Heart right ventricle (tissue), 16 donors: ENCODE measurements around the gene EXOC3L4. TPM values are rescaled to one million over a fixed set of nuclear protein-coding genes. Genes with fewer than 3 reads are reported as not detected.

Source experiments
- ATAC-seq, 8 donors: fragments of 200-7000 bp; cut with Tn5 transposase; one replicate each; pipeline ENCODE4 v1.9.1; 2020; ENCODE audit warnings: mild to moderate bottlenecking in 8 of 8, moderate library complexity in 8 of 8, moderate number of reproducible peaks in 1 of 8
- DNase-seq, 2 donors: peaks; one replicate each; pipeline ENCODE4 v3.0.0-alpha.2; 2020
- H3K27ac ChIP-seq, 10 donors: fragments of 200-600 bp; sonication (generic) in 2 of 10; one replicate each; pipeline versions ENCODE4 v1.5.0 to v1.8.0; 2020 to 2022; ENCODE audit warnings: mild to moderate bottlenecking in 3 of 10
- H3K27me3 ChIP-seq, 7 donors: fragments of 200-600 bp; one replicate each; pipeline ENCODE4 v1.8.0; 2021 to 2022; ENCODE audit warnings: mild to moderate bottlenecking in 2 of 7
- H3K36me3 ChIP-seq, 9 donors: fragments of 200-600 bp; sonication (generic) in 1 of 9; one replicate each; pipeline versions ENCODE4 v1.5.0 to v1.8.0; 2020 to 2022; ENCODE audit warnings: mild to moderate bottlenecking in 2 of 9
- H3K4me1 ChIP-seq, 9 donors: fragments of 200-600 bp; sonication (generic) in 1 of 9; one replicate each; pipeline versions ENCODE4 v1.5.0 to v1.8.0; 2020 to 2022; ENCODE audit warnings: mild to moderate bottlenecking in 4 of 9
- H3K4me3 ChIP-seq, 10 donors: fragments of 200-600 bp; sonication (generic) in 2 of 10; one replicate each; pipeline versions ENCODE4 v1.5.0 to v1.8.0; 2020 to 2022; ENCODE audit warnings: mild to moderate bottlenecking in 7 of 10, moderate library complexity in 2 of 10
- H3K9me3 ChIP-seq, 11 donors: fragments of 200-600 bp in 10 of 11; sonication (generic) in 2 of 11; one replicate each; pipeline versions ENCODE4 v1.5.0 to v1.8.0; 2013 to 2022; ENCODE audit warnings: mild to moderate bottlenecking in 2 of 11, control low read depth in 1 of 11, moderate library complexity in 1 of 11
- WGBS, 2 donors: extraction: QIAGEN DNeasy Blood & Tissue Kit; methylation state at CpG; one replicate each; pipeline ENCODE4 v1.1.7; 2013; ENCODE audit warnings: inconsistent platforms in 1 of 2; 5-methylcytosine and 5-hydroxymethylcytosine counted together
- intact Hi-C, 10 donors: fragments of 100-400 bp; cut with DNase I; formaldehyde crosslinking; loops; one replicate each; pipeline versions ENCODE4 v1.11.1 to v1.14.2; 2022
- polyA plus RNA-seq, 2 donors: library from polyadenylated mRNA; stranded (reverse); fragments of 200-250 nt; gene quantifications; one replicate each; pipeline ENCODE4 v1.2.3, GENCODE V29; 2013
- total RNA-seq, 10 donors: library from RNA; stranded (reverse); fragmentation: NEBNext Ultra II Directional in 3 of 10; extraction: Animal tissue kit (Norgen Biotek cat#: 25700) in 3 of 10; gene quantifications; one replicate each; pipeline versions ENCODE4 v1.2.1 to v1.2.4, GENCODE V29; 2021 to 2023
- TF ChIP-seq, protein P1 (sequence below), 9 donors: fragments of 200-600 bp; sonication (generic) in 2 of 9; IDR thresholded peaks; one replicate each; pipeline versions ENCODE4 v1.5.0 to v1.8.0; 2021 to 2022; ENCODE audit warnings: antibody characterized with exemption in 9 of 9, mild to moderate bottlenecking in 5 of 9, moderate library complexity in 1 of 9
- donor health status: Arrhythmogenic right ventricular cardiomyopathy.
- donor health status: ischemic (EF 13 %, LVEDD 7.1; RV severe dilation, severe dysfunction).
- donor health status: healthy with polysubstance abuse.
- donor health status: DM: no; HTN: yes; CAD: no.
- donor health status: DM: no; HTN: no; CAD: no.
- donor health status: ischemic (EF 25% LVEDD 6.9; RV normal size, moderate dysfunction).
- donor health status: ischemic (EF 25% LVEDD 5.7; RV mildly dilated, moderate dysfunction).
- donor health status: healthy.
- donor health status: DM: yes; HTN: yes; CAD: no.
- donor health status: Ischemic cardiomyopathy.
- donor health status: ischemic (EF 35%, LVEDD 5.7; RV mildly dilated, moderate dysfunction).
- donor health status: nonischemic (EF 11% LVEDD 7.7; RV severe dilation, severe dysfunction).
- donor health status: DM: yes; HTN: yes; CAD: no.
- donor health status: PGD.
- donor health status: ischemic (EF 29% LVEDD 5.4; RV normal size, mild dysfunction).
- donor health status: nonischemic (EF 23%, LVEDD 6.1; RV moderate dilation, normal function).

EXOC3L4 gene
- total and polyA plus RNA-seq, 12 donors = 0.16 to 2.0 (median 0.50) TPM; not detected in 4

DNA sequence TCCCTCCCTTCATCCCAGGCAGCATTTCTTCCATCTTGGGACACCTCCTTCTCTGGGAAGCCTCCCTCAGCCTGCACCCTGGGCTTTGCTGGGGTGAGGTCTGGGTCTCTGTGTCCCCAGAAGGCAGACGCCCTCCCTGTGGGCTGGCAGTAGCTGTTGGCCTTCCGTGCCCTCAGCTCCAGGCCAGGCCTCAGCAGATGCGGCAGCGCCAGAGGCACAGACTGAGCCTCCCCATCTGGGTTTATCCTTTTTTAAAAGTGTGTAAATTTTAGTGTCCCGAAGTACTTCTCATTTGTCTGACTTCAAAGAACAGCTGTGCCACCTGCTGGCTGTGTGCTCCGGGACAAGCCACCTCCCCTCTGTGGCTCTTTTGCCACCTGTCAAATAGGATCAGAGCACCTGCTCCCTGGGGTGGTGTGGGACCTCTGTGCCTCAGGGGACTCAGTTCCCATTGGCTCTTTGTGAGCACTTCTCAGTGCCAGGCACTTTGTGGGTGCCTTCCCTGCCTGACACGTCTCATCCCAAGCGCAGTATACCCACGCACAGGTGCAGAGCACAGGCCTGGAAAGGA lies 11.1 kb downstream of the EXOC3L4 start:
- no peak overlapping the region for H3K27ac ChIP-seq
- no peak for ATAC-seq
- H3K4me1 ChIP-seq = peaks cover 12 to 51% (median 39%) of the 10 kb centered on the region in 9 donors
- H3K36me3 ChIP-seq = no peaks in the 10 kb centered on the region
- no peaks in the 10 kb centered on the region for H3K9me3 ChIP-seq
- TF ChIP-seq, protein P1, sequence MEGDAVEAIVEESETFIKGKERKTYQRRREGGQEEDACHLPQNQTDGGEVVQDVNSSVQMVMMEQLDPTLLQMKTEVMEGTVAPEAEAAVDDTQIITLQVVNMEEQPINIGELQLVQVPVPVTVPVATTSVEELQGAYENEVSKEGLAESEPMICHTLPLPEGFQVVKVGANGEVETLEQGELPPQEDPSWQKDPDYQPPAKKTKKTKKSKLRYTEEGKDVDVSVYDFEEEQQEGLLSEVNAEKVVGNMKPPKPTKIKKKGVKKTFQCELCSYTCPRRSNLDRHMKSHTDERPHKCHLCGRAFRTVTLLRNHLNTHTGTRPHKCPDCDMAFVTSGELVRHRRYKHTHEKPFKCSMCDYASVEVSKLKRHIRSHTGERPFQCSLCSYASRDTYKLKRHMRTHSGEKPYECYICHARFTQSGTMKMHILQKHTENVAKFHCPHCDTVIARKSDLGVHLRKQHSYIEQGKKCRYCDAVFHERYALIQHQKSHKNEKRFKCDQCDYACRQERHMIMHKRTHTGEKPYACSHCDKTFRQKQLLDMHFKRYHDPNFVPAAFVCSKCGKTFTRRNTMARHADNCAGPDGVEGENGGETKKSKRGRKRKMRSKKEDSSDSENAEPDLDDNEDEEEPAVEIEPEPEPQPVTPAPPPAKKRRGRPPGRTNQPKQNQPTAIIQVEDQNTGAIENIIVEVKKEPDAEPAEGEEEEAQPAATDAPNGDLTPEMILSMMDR (IDR thresholded peaks at IDR 0.05) = no peak
- WGBS, 2 donors = 74 to 76% methylated on average over 9 of the region's 9 CpGs
- H3K4me3 ChIP-seq = no peak overlapping the region
- no peak for DNase-seq
- intact Hi-C loops = loop anchor here in 9 of 10 donors (1.0 to 10.0 kb wide), 10 partner anchors 37 to 187 kb away; no protein-coding TSS in a partner anchor
- H3K27me3 ChIP-seq = peaks cover 34 to 47% (median 43%) of the 10 kb centered on the region in 7 donors

GRCh38 chr14:103107455-103107854 lies 12.9 kb downstream of the EXOC3L4 start:
- H3K9me3 ChIP-seq = no peaks in the 10 kb centered on the region
- TF ChIP-seq, protein P1 (IDR thresholded peaks at IDR 0.05) = no peak
- peaks cover 11 to 64% (median 46%) of the 10 kb centered on the region in 9 donors for H3K4me1 ChIP-seq
- H3K36me3 ChIP-seq = no peaks in the 10 kb centered on the region
- WGBS, 2 donors = 96 to 99% methylated on average over 23 of the region's 23 CpGs
- peaks cover 22 to 30% (median 25%) of the 10 kb centered on the region in 7 donors for H3K27me3 ChIP-seq
- H3K4me3 ChIP-seq = no peak overlapping the region
- intact Hi-C loops = loop anchor here in 4 of 10 donors (2.0 to 10.0 kb wide), 5 partner anchors 35 to 185 kb away; no protein-coding TSS in a partner anchor
- H3K27ac ChIP-seq = no peak overlapping the region
- ATAC-seq = no peak
- no peak for DNase-seq

DNA sequence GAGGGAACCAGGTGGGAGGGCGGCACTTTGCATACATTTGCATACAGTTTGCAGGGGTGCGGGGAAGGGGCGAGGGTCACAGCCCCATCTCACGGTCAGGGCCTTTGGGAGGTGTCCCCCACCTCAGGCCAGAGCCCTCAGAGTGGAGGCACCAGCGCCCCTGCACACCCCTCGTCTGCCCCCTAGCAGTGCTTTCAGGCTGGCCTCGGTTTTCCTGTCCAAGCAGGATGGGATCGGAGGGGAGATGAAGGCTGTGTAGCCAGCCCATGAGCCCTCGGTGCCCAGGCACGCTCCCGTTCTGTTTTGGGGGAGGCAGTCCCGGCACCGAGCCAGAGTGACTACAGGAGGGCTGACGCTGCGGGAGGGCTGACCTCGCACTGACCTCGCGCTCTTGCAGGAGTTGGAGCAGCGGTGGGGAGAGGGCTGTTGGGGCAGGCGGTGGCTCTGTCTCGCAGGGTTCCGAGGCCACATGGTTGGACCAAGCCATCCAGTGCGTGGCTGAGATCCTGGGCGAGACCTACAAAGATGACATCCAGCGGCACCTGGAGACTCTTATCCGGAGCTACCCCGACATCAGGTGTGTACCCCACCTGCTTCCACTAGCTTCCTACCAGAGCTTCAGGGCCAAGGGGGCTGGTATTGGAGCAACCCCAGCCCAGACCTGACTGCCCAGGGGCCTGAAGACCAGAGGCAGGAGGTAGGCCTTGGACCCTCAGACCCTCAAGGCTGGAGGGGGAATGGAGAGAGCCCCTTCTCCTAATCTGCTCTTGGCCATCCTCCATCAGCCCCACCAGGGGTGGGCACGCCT lies 13.6 kb downstream of the EXOC3L4 start:
- Histone ChIP-seq H3K4me1 (peaks cover 9 to 66% (median 39%) of the 10 kb centered on the region in 9 donors), H3K27ac (peak overlapping the region in 2 of 10 donors; percentile 15 to 17), H3K9me3 (no peaks in the 10 kb centered on the region), H3K4me3 (no peak overlapping the region), H3K36me3 (no peaks in the 10 kb centered on the region), H3K27me3 (peaks cover 15 to 23% (median 18%) of the 10 kb centered on the region in 7 donors)
- TF ChIP-seq, protein P1 (IDR thresholded peaks at IDR 0.05) = no peak
- intact Hi-C loops = loop anchor here in 4 of 10 donors (2.0 to 10.0 kb wide), 5 partner anchors 34 to 185 kb away; no protein-coding TSS in a partner anchor
- 84 to 89% methylated on average over 28 of the region's 28 CpGs for WGBS, 2 donors
- DNase-seq (no peak), ATAC-seq (no peak)

GRCh38 chr14:103108749-103109207 lies 14.3 kb downstream of the EXOC3L4 start:
- ATAC-seq (peak in 3 of 8 donors; percentile 8 to 17 (median 12)), DNase-seq (no peak)
- H3K27me3 ChIP-seq = peaks cover 11 to 17% (median 12%) of the 10 kb centered on the region in 7 donors
- peak overlapping the region in 2 of 10 donors; percentile 15 to 17 for H3K27ac ChIP-seq
- H3K36me3 ChIP-seq = no peaks in the 10 kb centered on the region
- WGBS, 2 donors = 56 to 61% methylated on average over 8 to 9 of the region's 9 CpGs
- TF ChIP-seq, protein P1 (IDR thresholded peaks at IDR 0.05) = no peak
- intact Hi-C loops = loop anchor here in 4 of 10 donors (5.0 to 10.0 kb wide), 4 partner anchors 34 to 184 kb away; no protein-coding TSS in a partner anchor
- peaks cover 8 to 65% (median 33%) of the 10 kb centered on the region in 9 donors for H3K4me1 ChIP-seq
- H3K4me3 ChIP-seq = no peak overlapping the region
- no peaks in the 10 kb centered on the region for H3K9me3 ChIP-seq
